K562 treated with DMSO at 1 percent for 24 hours (cell line): Measurements from ENCODE around the gene MPP4. TPM values are rescaled to one million over a fixed set of nuclear protein-coding genes. Genes with fewer than 3 reads are reported as not detected.

ENCODE experiments used
- total RNA-seq: library from RNA; unstranded; fragments of 300-600 nt; gene quantifications from 2 replicates; pipeline ENCODE4 v1.2.3, GENCODE V29; 2022; ENCODE audit warnings: low read depth; ENCODE audit not compliant: insufficient read depth

The MPP4 gene, protein sequence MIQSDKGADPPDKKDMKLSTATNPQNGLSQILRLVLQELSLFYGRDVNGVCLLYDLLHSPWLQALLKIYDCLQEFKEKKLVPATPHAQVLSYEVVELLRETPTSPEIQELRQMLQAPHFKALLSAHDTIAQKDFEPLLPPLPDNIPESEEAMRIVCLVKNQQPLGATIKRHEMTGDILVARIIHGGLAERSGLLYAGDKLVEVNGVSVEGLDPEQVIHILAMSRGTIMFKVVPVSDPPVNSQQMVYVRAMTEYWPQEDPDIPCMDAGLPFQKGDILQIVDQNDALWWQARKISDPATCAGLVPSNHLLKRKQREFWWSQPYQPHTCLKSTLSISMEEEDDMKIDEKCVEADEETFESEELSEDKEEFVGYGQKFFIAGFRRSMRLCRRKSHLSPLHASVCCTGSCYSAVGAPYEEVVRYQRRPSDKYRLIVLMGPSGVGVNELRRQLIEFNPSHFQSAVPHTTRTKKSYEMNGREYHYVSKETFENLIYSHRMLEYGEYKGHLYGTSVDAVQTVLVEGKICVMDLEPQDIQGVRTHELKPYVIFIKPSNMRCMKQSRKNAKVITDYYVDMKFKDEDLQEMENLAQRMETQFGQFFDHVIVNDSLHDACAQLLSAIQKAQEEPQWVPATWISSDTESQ
- not detected in 2 replicates for total RNA-seq

DNA sequence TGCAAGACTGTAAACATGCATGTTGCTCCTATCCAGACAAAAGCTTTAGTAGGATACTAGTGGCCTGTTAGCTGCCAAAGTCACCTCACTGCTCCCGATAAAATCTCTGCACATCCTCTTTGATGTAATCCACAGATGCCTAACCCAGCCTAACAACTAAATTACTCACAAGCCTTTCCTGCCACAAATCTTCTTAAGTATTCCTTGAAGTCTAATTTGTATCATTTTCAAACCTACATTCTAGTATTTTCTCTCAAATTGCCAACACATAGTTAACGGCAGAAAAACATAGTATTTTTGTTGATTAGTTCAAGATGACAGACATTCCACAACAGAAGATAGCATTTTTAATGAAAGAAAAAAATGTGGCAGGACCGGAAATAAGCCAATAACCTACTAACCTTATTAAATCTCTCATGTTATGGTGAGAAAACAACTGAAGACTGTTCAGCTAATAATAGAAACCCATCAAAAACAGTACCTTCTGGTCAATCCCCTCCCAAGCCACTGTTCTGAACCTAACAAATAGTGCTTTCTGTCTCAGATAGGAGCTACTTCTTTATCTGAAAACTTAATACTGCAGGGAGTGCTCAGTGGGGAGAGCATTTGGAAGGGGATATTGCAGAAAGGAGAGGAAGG is at the start of gene MPP4:
MPP4 (minus strand) TSS at position 57 of the 639 bp plus-strand sequence. CDS start 4,690 bp downstream, outside the sequence.

DNA sequence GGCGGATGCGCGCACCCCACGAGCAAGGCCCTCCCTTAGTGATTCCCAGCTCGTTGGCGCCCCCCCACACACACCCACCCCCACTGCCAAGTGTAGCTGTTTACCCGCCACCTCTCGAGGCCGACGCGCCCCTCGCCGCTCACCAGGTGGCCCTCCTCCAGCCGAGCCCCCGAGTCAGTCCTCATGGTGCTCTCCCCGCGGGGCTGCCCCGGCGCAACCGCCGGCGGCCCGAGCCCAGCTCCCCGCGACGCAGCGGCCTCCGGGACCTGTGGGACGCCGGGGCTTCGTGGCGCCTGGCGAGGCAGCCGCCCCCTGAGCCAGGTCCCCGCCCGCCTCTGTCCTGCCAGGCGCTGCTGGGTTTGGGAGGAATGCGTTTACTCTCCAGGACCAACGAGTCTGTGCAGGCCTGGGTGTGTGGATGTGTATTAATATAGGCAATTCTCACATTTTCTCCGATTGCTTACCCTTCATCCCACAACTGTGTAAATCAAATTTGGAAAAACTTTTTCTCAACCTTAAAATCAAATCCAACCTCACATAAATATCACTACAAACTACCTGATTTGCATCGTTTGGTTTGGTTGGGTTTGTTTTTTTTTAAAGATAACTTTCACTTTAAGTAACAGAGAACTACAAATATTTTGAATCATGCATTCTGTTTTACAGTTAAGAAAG is 55.1 kb downstream of the MPP4 start, which contains the start of gene TMEM237:
TMEM237 (minus strand) TSS at position 288 of the 675 bp plus-strand sequence; CDS start at position 185, 103 bp downstream.

Other genes starting within 250 kb of the MPP4 start
- 11.2 and 12.3 TPM in 2 replicates for gene TRAK2, start 247.2 kb downstream of the MPP4 start, total RNA-seq
- gene STRADB, start 246.9 kb downstream of the MPP4 start, total RNA-seq = 17.0 and 23.0 TPM in 2 replicates
- gene TMEM237, start 55.1 kb downstream of the MPP4 start, total RNA-seq = 7.2 and 9.0 TPM in 2 replicates
- gene ALS2, start 82.3 kb upstream of the MPP4 start, total RNA-seq = 9.2 and 10.9 TPM in 2 replicates
- not detected in 2 replicates for gene CDK15, start 107.9 kb upstream of the MPP4 start, total RNA-seq